Measurements from ENCODE around the gene SYNPO2L.

- TF ChIP-seq, protein P1, sequence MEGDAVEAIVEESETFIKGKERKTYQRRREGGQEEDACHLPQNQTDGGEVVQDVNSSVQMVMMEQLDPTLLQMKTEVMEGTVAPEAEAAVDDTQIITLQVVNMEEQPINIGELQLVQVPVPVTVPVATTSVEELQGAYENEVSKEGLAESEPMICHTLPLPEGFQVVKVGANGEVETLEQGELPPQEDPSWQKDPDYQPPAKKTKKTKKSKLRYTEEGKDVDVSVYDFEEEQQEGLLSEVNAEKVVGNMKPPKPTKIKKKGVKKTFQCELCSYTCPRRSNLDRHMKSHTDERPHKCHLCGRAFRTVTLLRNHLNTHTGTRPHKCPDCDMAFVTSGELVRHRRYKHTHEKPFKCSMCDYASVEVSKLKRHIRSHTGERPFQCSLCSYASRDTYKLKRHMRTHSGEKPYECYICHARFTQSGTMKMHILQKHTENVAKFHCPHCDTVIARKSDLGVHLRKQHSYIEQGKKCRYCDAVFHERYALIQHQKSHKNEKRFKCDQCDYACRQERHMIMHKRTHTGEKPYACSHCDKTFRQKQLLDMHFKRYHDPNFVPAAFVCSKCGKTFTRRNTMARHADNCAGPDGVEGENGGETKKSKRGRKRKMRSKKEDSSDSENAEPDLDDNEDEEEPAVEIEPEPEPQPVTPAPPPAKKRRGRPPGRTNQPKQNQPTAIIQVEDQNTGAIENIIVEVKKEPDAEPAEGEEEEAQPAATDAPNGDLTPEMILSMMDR (IDR thresholded peaks at IDR 0.05; ENCODE audit: insufficient read depth, low read length) = peak; percentile 77
- TF ChIP-seq POLR2AphosphoS5 (IDR thresholded peaks at IDR 0.05; ENCODE audit: low read depth) = no peak
These were observed 11.7 kb downstream of the SYNPO2L start for GRCh38 chr10:73644015-73644743.
